VCaP (cell line): ENCODE results near the gene COL6A3.

Experiments
- H3K27ac ChIP-seq: fragments of 450-650 bp; 2 replicates; pipeline ENCODE4 v1.5.1; 2017
- TF ChIP-seq, protein P1 (sequence below): fragments of 450-650 bp; conservative IDR thresholded peaks from 2 replicates; pipeline ENCODE4 v1.5.1; 2017; ENCODE audit warnings: mild to moderate bottlenecking, moderate library complexity

COL6A3 gene

DNA sequence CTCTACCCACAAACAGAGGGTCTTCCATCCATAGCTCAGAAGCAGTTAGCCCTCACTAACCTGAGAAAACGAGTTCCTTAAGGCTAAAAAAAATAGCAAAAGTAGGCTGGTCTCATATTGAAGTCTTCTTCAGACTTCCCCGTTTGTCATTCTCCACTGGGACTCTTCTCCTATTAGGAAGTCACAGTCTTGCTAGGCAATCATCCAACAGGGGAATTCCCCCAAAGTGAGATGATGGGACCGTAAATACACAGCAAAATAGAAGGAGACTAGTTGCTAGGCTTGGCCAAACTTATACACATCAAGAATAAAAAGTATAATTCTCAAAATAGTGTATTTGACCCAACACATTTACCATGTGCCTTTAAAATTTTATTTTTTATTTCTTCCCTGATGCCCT is 34.3 kb downstream of the COL6A3 start:
- no peak overlapping the region for H3K27ac ChIP-seq
- TF ChIP-seq, protein P1, sequence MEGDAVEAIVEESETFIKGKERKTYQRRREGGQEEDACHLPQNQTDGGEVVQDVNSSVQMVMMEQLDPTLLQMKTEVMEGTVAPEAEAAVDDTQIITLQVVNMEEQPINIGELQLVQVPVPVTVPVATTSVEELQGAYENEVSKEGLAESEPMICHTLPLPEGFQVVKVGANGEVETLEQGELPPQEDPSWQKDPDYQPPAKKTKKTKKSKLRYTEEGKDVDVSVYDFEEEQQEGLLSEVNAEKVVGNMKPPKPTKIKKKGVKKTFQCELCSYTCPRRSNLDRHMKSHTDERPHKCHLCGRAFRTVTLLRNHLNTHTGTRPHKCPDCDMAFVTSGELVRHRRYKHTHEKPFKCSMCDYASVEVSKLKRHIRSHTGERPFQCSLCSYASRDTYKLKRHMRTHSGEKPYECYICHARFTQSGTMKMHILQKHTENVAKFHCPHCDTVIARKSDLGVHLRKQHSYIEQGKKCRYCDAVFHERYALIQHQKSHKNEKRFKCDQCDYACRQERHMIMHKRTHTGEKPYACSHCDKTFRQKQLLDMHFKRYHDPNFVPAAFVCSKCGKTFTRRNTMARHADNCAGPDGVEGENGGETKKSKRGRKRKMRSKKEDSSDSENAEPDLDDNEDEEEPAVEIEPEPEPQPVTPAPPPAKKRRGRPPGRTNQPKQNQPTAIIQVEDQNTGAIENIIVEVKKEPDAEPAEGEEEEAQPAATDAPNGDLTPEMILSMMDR = no peak

DNA sequence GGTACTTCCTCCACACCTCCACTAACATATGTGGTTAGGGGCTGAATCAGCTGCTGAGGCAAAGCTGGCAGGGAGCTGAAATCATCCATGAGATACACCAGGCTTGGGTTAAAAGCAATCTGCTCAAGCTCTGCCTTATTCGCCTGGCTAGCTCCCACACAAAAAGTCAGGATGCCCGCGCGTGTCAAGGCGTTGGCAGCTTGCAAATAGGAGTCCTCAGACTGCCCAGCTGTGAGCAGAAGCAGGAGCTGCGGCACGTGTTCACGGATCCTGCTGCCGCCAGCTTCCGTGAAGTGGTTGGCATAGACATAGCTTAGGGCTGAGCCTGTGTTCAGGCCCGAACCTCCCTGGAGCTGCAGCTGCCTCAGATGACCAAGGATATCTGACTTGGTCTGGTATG is 35.3 kb downstream of the COL6A3 start:
- TF ChIP-seq, protein P1 = no peak

DNA sequence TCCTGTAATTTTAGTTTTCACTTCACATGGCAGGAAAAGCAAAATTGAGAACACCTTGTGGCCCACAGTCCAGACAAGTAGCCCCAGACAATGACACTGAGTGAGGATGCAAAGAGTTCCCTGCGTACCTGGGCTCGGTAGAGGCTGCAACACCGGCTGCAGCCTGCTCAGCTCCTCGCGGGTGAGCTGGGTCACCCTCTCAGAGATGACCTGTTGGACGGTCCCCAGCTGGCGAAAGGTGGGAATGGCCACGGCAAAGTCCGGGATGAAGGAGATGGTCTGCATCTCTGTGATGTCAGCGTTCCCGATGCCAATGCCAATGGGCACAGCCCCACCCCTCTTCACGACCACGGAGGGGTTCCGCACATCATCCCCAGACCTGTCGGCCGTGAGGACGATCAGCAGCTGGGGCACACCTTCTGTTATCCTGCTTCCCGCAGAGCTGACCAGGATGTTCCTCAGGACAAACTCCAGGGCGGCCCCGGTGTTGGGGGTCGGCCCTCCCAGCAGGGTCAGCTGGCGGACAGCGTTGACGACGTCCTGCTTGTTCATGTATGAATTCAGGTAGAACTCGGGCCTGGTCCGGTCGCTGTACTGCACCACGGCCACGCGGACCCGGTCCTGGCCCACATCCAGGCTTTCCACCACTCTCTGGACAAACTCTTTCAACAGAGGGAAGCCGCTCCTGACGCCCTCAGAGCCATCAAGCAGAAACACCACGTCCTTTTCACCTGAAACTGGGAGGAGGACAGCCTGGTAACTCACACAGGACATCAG is 39.5 kb downstream of the COL6A3 start:
- H3K27ac ChIP-seq = no peak overlapping the region
- TF ChIP-seq, protein P1 = no peak

More for the DNA sequence above, 35.3 kb downstream of the COL6A3 start:
- H3K27ac ChIP-seq = no peak overlapping the region

DNA sequence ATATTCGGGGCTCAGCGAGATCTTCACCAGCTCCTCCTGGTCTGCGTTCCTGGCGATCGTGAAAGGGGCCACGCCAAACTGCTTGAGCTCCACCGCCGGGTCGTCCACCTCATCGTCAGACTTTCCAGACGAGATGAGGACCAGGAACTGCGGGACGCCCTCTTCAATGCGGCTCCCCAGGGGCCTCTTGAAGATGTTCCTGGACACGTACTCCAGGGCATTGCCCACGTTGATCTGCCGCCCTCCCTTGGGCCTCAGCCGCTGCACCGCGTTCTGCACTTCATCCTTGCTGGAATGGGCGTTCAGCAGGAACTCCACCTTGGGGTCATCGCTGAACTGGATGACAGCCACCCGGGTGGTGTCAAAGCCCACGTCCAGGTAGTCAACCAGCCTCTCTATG is 42.1 kb downstream of the COL6A3 start:
- TF ChIP-seq, protein P1 = no peak
- H3K27ac ChIP-seq = no peak overlapping the region

DNA sequence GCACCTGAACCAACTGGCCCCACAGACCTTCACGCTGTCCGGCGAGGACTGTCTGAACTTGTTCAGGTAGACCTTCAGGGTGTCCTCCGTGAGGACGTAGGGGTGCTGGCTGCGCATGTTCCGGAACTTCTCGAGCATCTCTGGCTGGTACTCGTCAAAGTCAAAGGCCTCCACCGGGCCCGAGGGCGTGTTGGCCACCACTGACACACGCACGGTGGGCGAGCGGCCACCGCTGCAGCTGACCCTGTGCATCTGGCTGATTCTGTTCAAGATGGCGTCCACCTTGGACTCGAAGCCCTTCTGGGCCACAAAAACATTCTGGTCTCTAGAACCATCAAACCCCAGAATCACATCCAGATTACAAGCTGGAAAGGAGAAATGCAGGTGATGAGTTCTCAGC is 48.3 kb downstream of the COL6A3 start:
- TF ChIP-seq, protein P1 = no peak
- H3K27ac ChIP-seq = no peak overlapping the region

DNA sequence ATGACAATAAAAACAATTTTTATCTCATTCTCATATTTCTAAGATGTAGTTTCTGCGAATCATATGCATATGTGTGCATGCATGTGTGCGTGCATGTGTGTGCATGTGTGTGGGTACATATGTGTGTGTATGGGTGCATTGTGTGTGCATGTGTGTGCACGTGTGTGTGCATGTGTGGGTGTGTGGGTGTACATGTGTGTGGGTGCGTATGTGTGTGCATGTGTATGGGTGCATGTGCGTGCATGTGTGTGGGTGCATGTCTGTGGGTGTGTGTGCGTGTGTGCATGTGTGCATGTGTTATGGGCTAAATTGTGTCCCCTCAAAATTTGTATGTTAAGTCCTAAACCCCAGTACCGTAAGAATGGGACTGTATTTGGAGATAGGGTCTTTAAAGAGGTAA is 49.3 kb downstream of the COL6A3 start:
- TF ChIP-seq, protein P1 = no peak
- no peak overlapping the region for H3K27ac ChIP-seq

DNA sequence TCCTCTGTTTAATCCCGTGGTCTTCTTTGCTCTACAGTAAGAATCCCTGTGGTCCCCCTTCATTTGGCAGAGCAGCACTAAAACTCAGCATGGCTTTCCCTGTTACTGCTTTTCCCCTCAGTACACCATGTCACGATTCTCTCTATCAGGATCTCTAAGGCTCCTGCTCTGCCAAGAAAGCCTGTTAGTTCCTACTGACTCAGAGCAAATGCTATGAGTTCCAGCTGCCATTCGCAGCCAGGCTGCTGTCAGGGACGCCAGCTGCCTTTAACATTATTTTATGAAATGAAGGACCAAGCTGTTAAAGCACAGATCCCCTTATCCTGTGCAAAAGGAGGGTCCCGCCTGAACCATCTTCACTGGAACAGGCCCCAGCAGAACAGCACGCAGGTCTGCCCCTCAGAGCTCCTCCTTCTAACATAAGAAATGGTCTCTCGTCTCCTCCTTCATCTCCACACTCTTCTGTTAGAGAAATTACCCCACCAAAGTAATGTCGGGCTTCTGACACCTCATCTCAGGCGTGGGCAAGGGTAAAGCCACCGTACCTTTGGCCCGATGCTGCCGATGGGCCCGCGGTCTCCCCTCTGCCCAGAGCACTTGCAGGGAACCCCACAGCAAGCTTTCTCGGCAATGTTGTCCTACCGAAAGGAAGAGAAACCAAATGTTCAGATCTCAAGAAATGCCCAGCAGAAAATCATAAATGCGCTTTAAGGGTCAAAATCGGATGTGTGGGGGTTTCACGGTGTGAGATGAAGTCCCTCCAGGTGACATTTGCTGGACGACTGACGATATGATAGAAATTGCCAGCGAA is 52.6 kb downstream of the COL6A3 start:
- H3K27ac ChIP-seq = no peak overlapping the region
- TF ChIP-seq, protein P1 = no peak
